Thoracic aorta (tissue), 2 donors: ENCODE measurements around the gene TMEM237. TPM values are rescaled to one million over a fixed set of nuclear protein-coding genes. Genes with fewer than 3 reads are reported as not detected.

Source experiments
- ATAC-seq: fragments of 150-250 bp; one replicate; pipeline ENCODE4 v1.8.0; 2017; ENCODE audit warnings: low read depth; ENCODE audit not compliant: insufficient number of reproducible peaks, low FRiP score
- DNase-seq: peaks from one replicate; pipeline ENCODE4 v3.0.0-alpha.2; 2020; ENCODE audit warnings: low spot score
- H3K27ac ChIP-seq, 2 donors: fragments of 200-600 bp; sonication (generic); 1 replicate in 1 of 2; 2 replicates in 1 of 2; pipeline ENCODE4 v1.5.1; 2016; ENCODE audit warnings: mild to moderate bottlenecking in 2 of 2, moderate library complexity in 2 of 2
- H3K27me3 ChIP-seq: fragments of 200-600 bp; sonication (generic); replicated peaks from 2 replicates; pipeline ENCODE4 v1.6.0; 2016; ENCODE audit warnings: mild to moderate bottlenecking; ENCODE audit not compliant: insufficient read depth
- H3K36me3 ChIP-seq: fragments of 200-600 bp; sonication (generic); one replicate; pipeline ENCODE4 v1.5.1; 2016
- H3K4me1 ChIP-seq, 2 donors: fragments of 200-600 bp; sonication (generic); 1 replicate in 1 of 2; 2 replicates in 1 of 2; pipeline versions ENCODE4 v1.5.1 to v1.6.0; 2016; ENCODE audit warnings: low read depth in 2 of 2, mild to moderate bottlenecking in 1 of 2; ENCODE audit not compliant: control insufficient read depth in 1 of 2
- H3K4me3 ChIP-seq: fragments of 200-600 bp; sonication (generic); 2 replicates; pipeline ENCODE4 v1.5.1; 2016; ENCODE audit warnings: mild to moderate bottlenecking
- H3K9me3 ChIP-seq: fragments of 200-600 bp; sonication (generic); 2 replicates; pipeline ENCODE4 v1.5.1; 2016
- total RNA-seq, 2 donors: library from RNA; depleted of rRNA; stranded (reverse); fragments of >200 nt; gene quantifications; one replicate each; pipeline versions ENCODE4 v1.1.0 to v1.2.3, GENCODE V29; 2016
- TF ChIP-seq, protein P1 (sequence below): fragments of 200-600 bp; sonication (generic); IDR thresholded peaks from one replicate; pipeline ENCODE4 v1.5.1; 2019; ENCODE audit warnings: antibody characterized with exemption

Gene TMEM237
- total RNA-seq, 2 donors from 2014 or later = 43.2 to 45.6 TPM

DNA sequence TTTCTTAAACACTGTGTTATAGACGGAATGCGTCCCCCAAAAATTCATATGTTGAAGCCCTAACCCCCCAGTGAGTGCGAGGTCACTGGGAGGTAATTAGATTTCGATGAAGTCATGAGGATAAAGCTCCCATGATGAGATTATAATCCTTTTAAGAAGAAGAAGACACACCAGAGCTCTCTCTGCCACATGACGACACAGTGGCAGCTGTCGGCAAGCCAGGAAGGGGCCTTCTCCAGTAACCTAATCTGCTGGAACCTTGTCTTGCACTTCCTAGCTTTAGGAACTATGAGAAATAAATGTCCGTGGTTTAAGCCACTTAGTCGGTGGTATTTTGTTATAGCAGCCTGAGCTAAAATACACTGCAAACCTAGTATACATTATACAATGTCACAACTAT is 12.3 kb downstream of the TMEM237 start:
- H3K27me3 ChIP-seq = no peaks in the 10 kb centered on the region

DNA sequence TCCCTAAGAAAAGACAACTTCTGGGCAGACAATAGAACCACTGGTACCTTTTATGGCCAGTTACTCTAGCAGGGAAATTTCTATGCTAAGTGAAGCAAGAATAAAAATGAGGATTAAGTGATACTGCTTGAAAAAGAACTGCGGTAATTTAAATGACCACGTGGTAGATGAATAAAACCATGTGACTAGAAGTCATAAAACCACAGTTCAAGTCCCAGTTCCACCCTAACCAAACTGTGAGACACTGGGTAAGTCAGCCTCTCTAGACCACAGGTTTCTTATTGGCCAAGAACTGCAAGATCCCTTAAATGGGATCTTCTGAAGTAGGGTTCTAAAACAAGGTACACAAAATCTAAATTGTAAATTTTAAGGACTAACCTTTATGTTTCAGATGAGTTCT is 12.7 kb downstream of the TMEM237 start:
- no peak for ATAC-seq
- no peaks in the 10 kb centered on the region for H3K9me3 ChIP-seq
- H3K4me3 ChIP-seq = no peak overlapping the region
- no peaks in the 10 kb centered on the region for H3K27me3 ChIP-seq
- no peak overlapping the region for H3K27ac ChIP-seq
- TF ChIP-seq, protein P1, sequence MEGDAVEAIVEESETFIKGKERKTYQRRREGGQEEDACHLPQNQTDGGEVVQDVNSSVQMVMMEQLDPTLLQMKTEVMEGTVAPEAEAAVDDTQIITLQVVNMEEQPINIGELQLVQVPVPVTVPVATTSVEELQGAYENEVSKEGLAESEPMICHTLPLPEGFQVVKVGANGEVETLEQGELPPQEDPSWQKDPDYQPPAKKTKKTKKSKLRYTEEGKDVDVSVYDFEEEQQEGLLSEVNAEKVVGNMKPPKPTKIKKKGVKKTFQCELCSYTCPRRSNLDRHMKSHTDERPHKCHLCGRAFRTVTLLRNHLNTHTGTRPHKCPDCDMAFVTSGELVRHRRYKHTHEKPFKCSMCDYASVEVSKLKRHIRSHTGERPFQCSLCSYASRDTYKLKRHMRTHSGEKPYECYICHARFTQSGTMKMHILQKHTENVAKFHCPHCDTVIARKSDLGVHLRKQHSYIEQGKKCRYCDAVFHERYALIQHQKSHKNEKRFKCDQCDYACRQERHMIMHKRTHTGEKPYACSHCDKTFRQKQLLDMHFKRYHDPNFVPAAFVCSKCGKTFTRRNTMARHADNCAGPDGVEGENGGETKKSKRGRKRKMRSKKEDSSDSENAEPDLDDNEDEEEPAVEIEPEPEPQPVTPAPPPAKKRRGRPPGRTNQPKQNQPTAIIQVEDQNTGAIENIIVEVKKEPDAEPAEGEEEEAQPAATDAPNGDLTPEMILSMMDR = no peak
- DNase-seq = no peak
- peaks cover 67% of the 10 kb centered on the region for H3K36me3 ChIP-seq
- no peaks in the 10 kb centered on the region for H3K4me1 ChIP-seq

More for the DNA sequence above, 12.3 kb downstream of the TMEM237 start:
- ATAC-seq = no peak
- no peak overlapping the region for H3K27ac ChIP-seq
- H3K4me1 ChIP-seq = no peaks in the 10 kb centered on the region
- DNase-seq = no peak
- H3K36me3 ChIP-seq = peaks cover 70% of the 10 kb centered on the region
- TF ChIP-seq, protein P1 = no peak
- no peak overlapping the region for H3K4me3 ChIP-seq
- H3K9me3 ChIP-seq = no peaks in the 10 kb centered on the region

DNA sequence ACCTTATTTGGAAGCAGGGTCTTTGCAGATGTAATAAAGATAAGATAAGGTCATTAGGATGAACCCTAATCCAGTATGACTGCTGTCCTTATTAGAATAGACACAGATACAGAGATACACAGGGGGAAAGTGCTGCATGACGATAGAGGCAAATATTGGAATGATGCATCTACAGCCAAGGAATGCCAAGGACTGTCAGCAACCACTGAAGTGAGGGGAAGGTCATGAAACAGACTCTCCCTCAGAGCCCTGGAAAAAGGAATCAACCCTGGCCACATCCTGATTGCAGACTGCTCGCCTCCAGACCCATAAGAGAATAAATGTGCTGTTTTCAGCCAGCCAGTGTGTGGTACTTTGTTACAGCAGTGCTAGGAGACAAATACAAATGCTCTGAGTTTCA is 14.8 kb downstream of the TMEM237 start:
- ATAC-seq (no peak), DNase-seq (no peak)
- Histone ChIP-seq H3K36me3 (peaks cover 63% of the 10 kb centered on the region), H3K27ac (no peak overlapping the region), H3K4me3 (no peak overlapping the region), H3K27me3 (no peaks in the 10 kb centered on the region), H3K4me1 (no peaks in the 10 kb centered on the region), H3K9me3 (no peaks in the 10 kb centered on the region)
- TF ChIP-seq, protein P1 = no peak

DNA sequence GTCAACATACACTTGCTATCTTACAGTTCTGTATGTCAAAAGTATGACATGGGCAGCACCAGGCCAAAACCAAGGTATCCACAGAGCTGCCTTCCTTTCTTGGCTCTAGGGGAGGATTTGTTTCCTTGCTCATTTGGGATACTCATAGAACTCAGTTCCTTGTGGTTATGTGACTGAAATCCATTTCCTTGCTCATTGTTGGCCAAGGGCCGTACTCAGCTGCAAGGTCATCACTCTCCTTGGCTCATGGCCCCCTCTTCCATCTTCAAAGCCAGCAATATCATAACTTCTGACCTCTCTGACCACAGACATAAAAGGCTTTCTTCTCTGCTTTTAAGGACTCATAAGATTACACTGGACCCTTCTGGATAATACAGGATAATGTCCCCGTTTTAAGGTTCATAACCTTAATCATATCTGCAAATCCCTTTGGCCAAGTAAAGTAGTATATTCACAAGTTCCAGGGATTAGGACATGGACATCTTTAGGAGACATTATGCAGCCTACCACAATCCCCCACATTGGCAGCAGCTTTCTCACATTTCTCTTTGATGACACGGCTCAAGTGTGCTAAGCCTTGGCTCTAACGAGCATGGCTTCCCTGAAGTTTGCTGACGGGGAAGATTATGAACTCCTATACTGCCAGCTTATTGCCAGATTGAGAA is 20.9 kb downstream of the TMEM237 start:
- ATAC-seq = no peak
- H3K27me3 ChIP-seq = no peaks in the 10 kb centered on the region
- H3K4me1 ChIP-seq = peaks cover 0 to 7% of the 10 kb centered on the region in 2 donors

DNA sequence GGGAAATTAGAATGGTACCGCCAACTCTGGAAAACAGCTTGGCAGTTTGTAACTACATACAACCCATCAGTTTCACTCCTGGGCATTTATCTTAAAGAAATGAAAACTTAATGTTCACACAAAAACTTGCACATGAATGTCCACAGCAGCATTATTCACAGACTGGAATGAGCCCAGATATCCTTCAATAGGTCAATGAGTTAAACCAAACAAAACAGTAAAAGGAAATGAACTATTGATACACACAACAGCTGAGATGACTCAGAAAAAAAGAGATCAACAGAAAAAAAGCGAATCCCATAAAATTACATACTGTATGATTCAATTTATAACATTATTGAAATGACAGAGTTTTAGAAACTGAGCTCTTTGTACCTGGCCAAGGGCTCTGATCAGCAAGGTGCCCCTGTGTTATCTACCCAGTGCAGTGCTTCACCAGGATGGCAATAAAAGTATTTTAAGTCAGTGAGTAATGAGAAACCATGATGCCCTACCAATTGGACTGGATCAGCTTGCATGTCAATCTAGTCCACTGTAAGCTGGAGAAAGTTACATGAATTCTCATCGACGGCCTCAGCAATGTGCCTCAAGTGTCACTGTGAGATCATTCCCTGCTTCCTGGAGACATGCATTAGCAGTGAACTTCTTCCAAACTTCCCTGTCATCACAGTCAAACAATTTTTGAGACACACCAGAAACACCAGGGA is 21.9 kb downstream of the TMEM237 start:
- peaks cover 17% of the 10 kb centered on the region for H3K36me3 ChIP-seq
- H3K4me3 ChIP-seq = no peak overlapping the region
- H3K9me3 ChIP-seq = no peaks in the 10 kb centered on the region
- H3K4me1 ChIP-seq = peaks cover 0 to 7% of the 10 kb centered on the region in 2 donors
- no peaks in the 10 kb centered on the region for H3K27me3 ChIP-seq
- ATAC-seq (no peak), DNase-seq (no peak)
- TF ChIP-seq, protein P1 = no peak
- no peak overlapping the region for H3K27ac ChIP-seq

More for the DNA sequence above, 20.9 kb downstream of the TMEM237 start:
- no peak overlapping the region for H3K27ac ChIP-seq
- DNase-seq = no peak
- no peak overlapping the region for H3K4me3 ChIP-seq
- H3K36me3 ChIP-seq = peaks cover 27% of the 10 kb centered on the region
- TF ChIP-seq, protein P1 = no peak
- no peaks in the 10 kb centered on the region for H3K9me3 ChIP-seq
